ENCODE measurements around the gene AADACL4. TPM values are rescaled to one million over a fixed set of nuclear protein-coding genes. Genes with fewer than 3 reads are reported as not detected.

Gene AADACL4
- total RNA-seq (2022; extraction: Qiagen RNA extraction), result not detected in 5 replicates

GRCh38 chr1:12643785-12644184, at the start of gene AADACL4:
AADACL4 (plus strand) TSS chr1:12644085; CDS start chr1:12644547, 462 bp downstream.

GRCh38 chr1:12617901-12618660, 25.8 kb upstream of the AADACL4 start, which contains the start of gene DHRS3:
DHRS3 (minus strand) TSS chr1:12618210; CDS start chr1:12617348, 862 bp downstream.

GRCh38 chr1:12715896-12716437, 72.1 kb downstream of the AADACL4 start, which contains the start of gene AADACL3:
AADACL3 (plus strand) TSS chr1:12716110; CDS start chr1:12716177, 67 bp downstream.

Other genes with a start within 250 kb of the AADACL4 start
- 44.8 to 64.1 TPM (median 61.0 TPM) in 5 replicates for gene DHRS3, start 25.9 kb upstream of the AADACL4 start, total RNA-seq (2022; extraction: Qiagen RNA extraction)
- not detected in 5 replicates for gene AADACL3, start 72.0 kb downstream of the AADACL4 start, total RNA-seq (2022; extraction: Qiagen RNA extraction)
- not detected in 5 replicates for gene CFAP107, start 102.1 kb downstream of the AADACL4 start, total RNA-seq (2022; extraction: Qiagen RNA extraction)
- gene PRAMEF12, start 129.7 kb downstream of the AADACL4 start, total RNA-seq (2022; extraction: Qiagen RNA extraction), result 0.07 TPM in 1 of 5 replicates, not detected in the others
- gene PRAMEF1, start 147.3 kb downstream of the AADACL4 start, total RNA-seq (2022; extraction: Qiagen RNA extraction), result not detected in 5 replicates
- gene PRAMEF11, start 187.3 kb downstream of the AADACL4 start, total RNA-seq (2022; extraction: Qiagen RNA extraction), result not detected in 5 replicates
- not detected in 5 replicates for gene HNRNPCL1, start 204.6 kb downstream of the AADACL4 start, total RNA-seq (2022; extraction: Qiagen RNA extraction)
- gene PRAMEF2, start 213.0 kb downstream of the AADACL4 start, total RNA-seq (2022; extraction: Qiagen RNA extraction), result not detected in 5 replicates
- gene PRAMEF4, start 242.1 kb downstream of the AADACL4 start, total RNA-seq (2022; extraction: Qiagen RNA extraction), result not detected in 5 replicates

Data from A549 treated with CORT108297 at 1 μM for 4 hours (cell line).